UCSD-AML1 (cell line): Measurements from ENCODE around the gene SMIM12.

Experiments used
- DNase-seq: peaks from one replicate; lab custom pipeline; 2025; ENCODE audit not compliant: unreplicated experiment; lab: John Stamatoyannopoulos, UW

SMIM12 gene

GRCh38 chr1:34874296-34874952 lies 14.9 kb upstream of the SMIM12 start:
- no peak for DNase-seq

- no peak for DNase-seq
Observed at GRCh38 chr1:34872133-34872503, 12.6 kb upstream of the SMIM12 start.

- DNase-seq: no peak
Observed at GRCh38 chr1:34871443-34872132, 12.0 kb upstream of the SMIM12 start.

- DNase-seq: no peak
Observed at GRCh38 chr1:34870395-34870794, 10.8 kb upstream of the SMIM12 start.

- no peak for DNase-seq
Observed at GRCh38 chr1:34869760-34870159, 10.2 kb upstream of the SMIM12 start.

GRCh38 chr1:34868230-34869049 lies 8.9 kb upstream of the SMIM12 start:
- no peak for DNase-seq

- DNase-seq: peak; percentile 61
Observed at GRCh38 chr1:34867415-34867814, 7.9 kb upstream of the SMIM12 start.

- DNase-seq: no peak
Observed at GRCh38 chr1:34866762-34867109, 7.2 kb upstream of the SMIM12 start.

- DNase-seq: peak; percentile 86
Observed at GRCh38 chr1:34865981-34866761, 6.6 kb upstream of the SMIM12 start.

- DNase-seq: no peak
Observed at GRCh38 chr1:34865573-34865972, 6.0 kb upstream of the SMIM12 start.

GRCh38 chr1:34864759-34865158 lies 5.2 kb upstream of the SMIM12 start:
- no peak for DNase-seq

- no peak for DNase-seq
Observed at GRCh38 chr1:34863501-34863900, 4.0 kb upstream of the SMIM12 start.

- no peak for DNase-seq
Observed at GRCh38 chr1:34858901-34859445, 576 bp downstream of the SMIM12 start.

GRCh38 chr1:34856697-34857096 lies 2.9 kb downstream of the SMIM12 start:
- DNase-seq: no peak

- peak; percentile 89 for DNase-seq
Observed at GRCh38 chr1:34852677-34853217, 6.8 kb downstream of the SMIM12 start.

GRCh38 chr1:34851431-34852105 lies 8.0 kb downstream of the SMIM12 start:
- DNase-seq: no peak

- no peak for DNase-seq
Observed at GRCh38 chr1:34850382-34850781, 9.2 kb downstream of the SMIM12 start.

GRCh38 chr1:34847094-34847493 lies 12.5 kb downstream of the SMIM12 start:
- no peak for DNase-seq

GRCh38 chr1:34846265-34846664 lies 13.3 kb downstream of the SMIM12 start:
- DNase-seq: no peak
